Fibroblast of lung (primary cell): ENCODE data around the gene AGTPBP1. TPM values are rescaled to one million over a fixed set of nuclear protein-coding genes. Genes with fewer than 3 reads are reported as not detected.
"Not testable (repeated sequence)": the region's sequence is repeated elsewhere in the genome, so short reads cannot be mapped to it uniquely, and the experiment has no call there.

ENCODE experiments used
- DNase-seq, 2 donors: peaks; one replicate each; pipeline versions ENCODE4 v3.0.0 to v3.0.0-alpha.2; 2010; ENCODE audit warnings: low read depth in 2 of 2
- H2AFZ ChIP-seq: 2 replicates; pipeline ENCODE4 v1.5.1; 2012; ENCODE audit warnings: low read length, control low read depth, inconsistent platforms
- H3K27ac ChIP-seq: 2 replicates; pipeline ENCODE4 v1.5.1; 2011; ENCODE audit warnings: low read length, control low read depth; ENCODE audit not compliant: insufficient read depth
- H3K27me3 ChIP-seq: 2 replicates; pipeline ENCODE4 v1.5.1; 2011; ENCODE audit warnings: mild to moderate bottlenecking, low read length; ENCODE audit not compliant: control insufficient read depth, insufficient read depth
- H3K36me3 ChIP-seq: 2 replicates; pipeline ENCODE4 v1.5.1; 2011; ENCODE audit warnings: low read length; ENCODE audit not compliant: control insufficient read depth, insufficient read depth
- H3K4me1 ChIP-seq: 2 replicates; pipeline ENCODE4 v1.5.1; 2011; ENCODE audit warnings: low read length; ENCODE audit not compliant: control insufficient read depth, insufficient read depth; ENCODE audit errors: extremely low read depth
- H3K4me2 ChIP-seq: 2 replicates; pipeline ENCODE4 v1.5.1; 2011; ENCODE audit warnings: low read length, control low read depth; ENCODE audit not compliant: insufficient read depth; ENCODE audit errors: extremely low read depth
- H3K4me3 ChIP-seq, 4 experiments: fragments of 200-600 bp in 1 of 4; sonication (generic) in 1 of 4; replicated peaks in 1 of 4; 2 replicates each; pipeline ENCODE4 v1.5.1; 2011 to 2016; ENCODE audit warnings: low read length in 4 of 4, low read depth in 3 of 4, mild to moderate bottlenecking in 3 of 4, control low read depth in 2 of 4, inconsistent platforms in 1 of 4, mixed read lengths in 1 of 4; ENCODE audit not compliant: insufficient read depth in 1 of 4; ENCODE audit errors: control extremely low read depth in 1 of 4
- H3K79me2 ChIP-seq: 2 replicates; pipeline ENCODE4 v1.5.1; 2012; ENCODE audit warnings: mild to moderate bottlenecking, low read length, inconsistent platforms; ENCODE audit not compliant: control insufficient read depth, insufficient read depth
- H3K9ac ChIP-seq: 2 replicates; pipeline ENCODE4 v1.5.1; 2011; ENCODE audit warnings: mild to moderate bottlenecking, low read length, control low read depth; ENCODE audit not compliant: insufficient read depth
- H3K9me3 ChIP-seq: 2 replicates; pipeline ENCODE4 v1.5.1; 2012; ENCODE audit warnings: low read depth, low read length; ENCODE audit not compliant: control insufficient read depth, insufficient read depth
- H4K20me1 ChIP-seq: 2 replicates; pipeline ENCODE4 v1.5.1; 2011; ENCODE audit warnings: low read length; ENCODE audit not compliant: control insufficient read depth, insufficient read depth; ENCODE audit errors: extremely low read depth
- EZH2 ChIP-seq: IDR thresholded peaks from 2 replicates; pipeline ENCODE4 v1.5.1; 2012; ENCODE audit warnings: low read length, control low read depth, mild to moderate bottlenecking; ENCODE audit errors: missing control alignments
- polyA plus RNA-seq, 2 donors: library from polyadenylated mRNA; depleted of rRNA in 1 of 2; stranded (reverse) in 1 of 2; unstranded in 1 of 2; fragments of >200 nt; gene quantifications; 2 replicates each; pipeline ENCODE4 v1.2.1, GENCODE V29; 2011 to 2012; ENCODE audit warnings: missing spikeins in 1 of 2
- total RNA-seq: library from RNA; depleted of rRNA; stranded (reverse); fragments of >200 nt; gene quantifications from 2 replicates; pipeline ENCODE4 v1.2.1, GENCODE V29; 2014
- TF ChIP-seq, protein P1 (sequence below), 2 donors: IDR thresholded peaks in 1 of 2; conservative IDR thresholded peaks in 1 of 2; 1 replicate in 1 of 2; 2 replicates in 1 of 2; pipeline ENCODE4 v1.5.1; 2011 to 2012; ENCODE audit warnings: low read length in 2 of 2, control low read depth in 1 of 2, inconsistent platforms in 1 of 2, low read depth in 1 of 2, mild to moderate bottlenecking in 1 of 2

The AGTPBP1 gene
- total and polyA plus RNA-seq, 2 donors (not counting 1 experiment from before 2014, with no cell fraction given): 10.6 to 10.7 TPM

DNA sequence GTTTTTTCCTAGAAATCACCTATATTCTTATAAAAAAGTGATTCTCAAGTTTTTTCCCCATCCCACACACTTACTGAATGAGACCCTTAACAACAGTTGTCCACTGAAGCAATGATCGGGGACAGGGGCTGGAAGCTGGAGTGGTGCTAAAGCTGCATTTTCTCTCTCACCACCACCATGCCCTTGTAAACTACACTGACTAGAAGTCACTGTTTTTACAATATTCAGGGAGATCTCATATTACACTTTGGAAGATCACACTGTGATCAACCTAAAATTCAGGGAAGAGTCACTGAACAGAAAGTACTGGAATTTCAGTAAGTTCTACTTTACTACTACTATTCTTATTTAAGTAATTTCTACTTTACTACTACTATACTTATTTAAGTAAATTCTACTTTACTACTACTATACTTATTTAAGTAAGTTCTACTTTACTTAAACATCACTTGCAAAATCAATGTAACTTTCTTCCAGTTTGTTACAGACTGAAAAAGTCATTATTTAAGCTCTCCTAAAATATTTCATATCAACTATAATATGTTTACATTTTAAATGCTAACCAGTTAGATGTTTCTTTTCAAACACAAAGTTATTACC, 164.3 kb downstream of the AGTPBP1 start:
- DNase-seq: peak in 1 of 2 donors; percentile 21

DNA sequence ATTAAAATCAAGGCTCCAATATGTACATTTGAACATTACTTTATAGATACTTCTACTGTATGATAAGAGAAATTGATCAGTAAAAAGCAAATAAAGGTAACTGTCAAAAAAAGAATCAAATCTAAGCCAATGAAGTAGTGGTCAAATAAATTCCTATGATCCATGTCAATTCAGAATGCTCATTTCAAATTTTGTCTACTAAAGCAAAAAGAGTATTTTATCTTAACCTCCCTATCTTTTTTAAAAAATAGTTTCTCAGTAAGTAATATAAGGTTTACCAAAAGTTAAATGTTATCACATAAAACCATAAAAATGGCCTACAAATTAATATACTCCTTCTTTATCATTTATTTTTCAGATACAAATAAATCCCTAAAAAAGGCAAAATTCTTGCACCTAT, 165.9 kb downstream of the AGTPBP1 start:
- no peak overlapping the region for H3K4me2 ChIP-seq
- no peaks in the 10 kb centered on the region for H3K27me3 ChIP-seq
- H3K79me2 ChIP-seq: no peaks in the 10 kb centered on the region
- H4K20me1 ChIP-seq: no peaks in the 10 kb centered on the region
- H3K27ac ChIP-seq: no peak overlapping the region
- H3K4me1 ChIP-seq: no peaks in the 10 kb centered on the region
- no peak for TF ChIP-seq EZH2
- H3K36me3 ChIP-seq: no peaks in the 10 kb centered on the region
- no peak overlapping the region for H3K4me3 ChIP-seq
- no peak overlapping the region for H2AFZ ChIP-seq
- DNase-seq: no peak
- no peak overlapping the region for H3K9ac ChIP-seq
- no peaks in the 10 kb centered on the region for H3K9me3 ChIP-seq

More for the DNA sequence above, 164.3 kb downstream of the AGTPBP1 start:
- H2AFZ ChIP-seq: no peak overlapping the region
- H3K36me3 ChIP-seq: no peaks in the 10 kb centered on the region
- no peak overlapping the region for H3K27ac ChIP-seq
- no peak overlapping the region for H3K9ac ChIP-seq
- no peaks in the 10 kb centered on the region for H3K9me3 ChIP-seq
- no peaks in the 10 kb centered on the region for H4K20me1 ChIP-seq
- H3K79me2 ChIP-seq: no peaks in the 10 kb centered on the region
- TF ChIP-seq EZH2: no peak
- TF ChIP-seq, protein P1, sequence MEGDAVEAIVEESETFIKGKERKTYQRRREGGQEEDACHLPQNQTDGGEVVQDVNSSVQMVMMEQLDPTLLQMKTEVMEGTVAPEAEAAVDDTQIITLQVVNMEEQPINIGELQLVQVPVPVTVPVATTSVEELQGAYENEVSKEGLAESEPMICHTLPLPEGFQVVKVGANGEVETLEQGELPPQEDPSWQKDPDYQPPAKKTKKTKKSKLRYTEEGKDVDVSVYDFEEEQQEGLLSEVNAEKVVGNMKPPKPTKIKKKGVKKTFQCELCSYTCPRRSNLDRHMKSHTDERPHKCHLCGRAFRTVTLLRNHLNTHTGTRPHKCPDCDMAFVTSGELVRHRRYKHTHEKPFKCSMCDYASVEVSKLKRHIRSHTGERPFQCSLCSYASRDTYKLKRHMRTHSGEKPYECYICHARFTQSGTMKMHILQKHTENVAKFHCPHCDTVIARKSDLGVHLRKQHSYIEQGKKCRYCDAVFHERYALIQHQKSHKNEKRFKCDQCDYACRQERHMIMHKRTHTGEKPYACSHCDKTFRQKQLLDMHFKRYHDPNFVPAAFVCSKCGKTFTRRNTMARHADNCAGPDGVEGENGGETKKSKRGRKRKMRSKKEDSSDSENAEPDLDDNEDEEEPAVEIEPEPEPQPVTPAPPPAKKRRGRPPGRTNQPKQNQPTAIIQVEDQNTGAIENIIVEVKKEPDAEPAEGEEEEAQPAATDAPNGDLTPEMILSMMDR (conservative IDR thresholded peaks at IDR 0.05 in 1 of 2, IDR thresholded peaks at IDR 0.05 in 1 of 2; ENCODE audit: low read depth in 1 of 2, low read length in 2 of 2): no peak
- no peak overlapping the region for H3K4me3 ChIP-seq
- no peaks in the 10 kb centered on the region for H3K4me1 ChIP-seq
- H3K4me2 ChIP-seq: no peak overlapping the region
- H3K27me3 ChIP-seq: no peaks in the 10 kb centered on the region

DNA sequence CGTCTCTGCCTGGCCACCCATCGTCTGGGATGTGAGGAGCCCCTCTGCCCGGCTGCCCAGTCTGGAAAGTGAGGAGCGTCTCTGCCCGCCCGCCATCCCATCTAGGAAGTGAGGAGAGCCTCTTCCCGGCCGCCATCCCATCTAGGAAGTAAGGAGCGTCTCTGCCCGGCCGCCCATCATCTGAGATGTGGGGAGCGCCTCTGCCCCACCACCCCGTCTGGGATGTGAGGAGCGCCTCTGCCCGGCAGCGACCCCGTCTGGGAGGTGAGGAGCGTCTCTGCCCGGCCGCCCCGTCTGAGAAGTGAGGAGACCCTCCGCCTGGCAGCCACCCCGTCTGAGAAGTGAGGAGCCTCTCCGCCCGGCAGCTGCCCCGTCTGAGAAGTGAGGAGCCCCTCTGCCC, 168.2 kb downstream of the AGTPBP1 start:
- not testable (repeated sequence) for H3K27me3 ChIP-seq, H2AFZ ChIP-seq, H3K4me1 ChIP-seq, H3K9me3 ChIP-seq, H3K79me2 ChIP-seq, H3K4me3 ChIP-seq, DNase-seq, H3K9ac ChIP-seq, H3K36me3 ChIP-seq, H3K27ac ChIP-seq, H4K20me1 ChIP-seq, H3K4me2 ChIP-seq

DNA sequence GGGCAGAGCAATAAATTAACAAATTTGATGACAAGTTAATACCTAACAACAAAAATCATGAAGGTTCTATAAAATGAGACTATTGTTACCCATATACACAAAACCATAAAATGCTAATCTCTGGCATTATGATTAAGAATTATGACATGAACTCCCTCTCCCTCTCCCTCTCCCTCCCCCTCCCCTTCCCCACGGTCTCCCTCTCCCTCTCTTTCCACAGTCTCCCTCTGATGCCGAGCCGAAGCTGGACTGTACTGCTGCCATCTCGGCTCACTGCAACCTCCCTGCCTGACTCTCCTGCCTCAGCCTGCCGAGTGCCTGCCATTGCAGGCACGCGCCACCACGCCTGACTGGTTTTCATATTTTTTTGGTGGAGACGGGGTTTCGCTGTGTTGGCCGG, 168.8 kb downstream of the AGTPBP1 start:
- not testable (repeated sequence) for H3K79me2 ChIP-seq, H3K4me3 ChIP-seq, H3K9me3 ChIP-seq, H3K4me1 ChIP-seq, H3K27ac ChIP-seq, DNase-seq, H3K36me3 ChIP-seq, H3K4me2 ChIP-seq, H4K20me1 ChIP-seq, H3K27me3 ChIP-seq, H2AFZ ChIP-seq, H3K9ac ChIP-seq
